ENCODE measurements around the gene INPP5A.

DNA sequence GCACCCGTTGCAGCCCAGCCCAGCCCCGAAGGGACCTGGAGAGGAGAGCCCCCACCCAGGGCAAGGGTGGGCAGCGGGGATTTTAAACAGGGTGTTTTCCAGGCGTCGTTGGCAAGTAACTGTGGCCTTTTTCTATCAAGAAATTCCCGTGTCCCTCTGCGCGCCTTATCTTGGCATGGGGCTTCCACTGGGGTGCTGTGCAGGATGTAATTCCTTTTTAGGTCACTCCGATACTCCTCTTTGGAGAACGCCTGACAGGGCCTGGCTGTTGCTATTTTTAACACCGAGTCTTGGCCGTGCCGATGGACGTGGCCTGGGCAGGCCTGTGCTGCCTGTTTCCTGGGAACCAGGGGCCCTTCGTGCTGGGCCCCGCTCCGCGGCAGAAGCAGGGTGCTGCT lies 93.8 kb downstream of the INPP5A start:
- TF ChIP-seq POLR2A (IDR thresholded peaks at IDR 0.05), result peak in 1 of 2 donors; percentile 26
- TF ChIP-seq, protein P1, sequence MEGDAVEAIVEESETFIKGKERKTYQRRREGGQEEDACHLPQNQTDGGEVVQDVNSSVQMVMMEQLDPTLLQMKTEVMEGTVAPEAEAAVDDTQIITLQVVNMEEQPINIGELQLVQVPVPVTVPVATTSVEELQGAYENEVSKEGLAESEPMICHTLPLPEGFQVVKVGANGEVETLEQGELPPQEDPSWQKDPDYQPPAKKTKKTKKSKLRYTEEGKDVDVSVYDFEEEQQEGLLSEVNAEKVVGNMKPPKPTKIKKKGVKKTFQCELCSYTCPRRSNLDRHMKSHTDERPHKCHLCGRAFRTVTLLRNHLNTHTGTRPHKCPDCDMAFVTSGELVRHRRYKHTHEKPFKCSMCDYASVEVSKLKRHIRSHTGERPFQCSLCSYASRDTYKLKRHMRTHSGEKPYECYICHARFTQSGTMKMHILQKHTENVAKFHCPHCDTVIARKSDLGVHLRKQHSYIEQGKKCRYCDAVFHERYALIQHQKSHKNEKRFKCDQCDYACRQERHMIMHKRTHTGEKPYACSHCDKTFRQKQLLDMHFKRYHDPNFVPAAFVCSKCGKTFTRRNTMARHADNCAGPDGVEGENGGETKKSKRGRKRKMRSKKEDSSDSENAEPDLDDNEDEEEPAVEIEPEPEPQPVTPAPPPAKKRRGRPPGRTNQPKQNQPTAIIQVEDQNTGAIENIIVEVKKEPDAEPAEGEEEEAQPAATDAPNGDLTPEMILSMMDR (IDR thresholded peaks at IDR 0.05), result no peak
